K562 (cell line): ENCODE measurements around the gene BTAF1. TPM values are rescaled to one million over a fixed set of nuclear protein-coding genes. Genes with fewer than 3 reads are reported as not detected.
A peak's percentile ranks its signal among the peaks of the same experiment; 100 is the strongest.

ENCODE experiments used
- BCLAF1 ChIP-seq, 2 experiments: fragments of 450-650 bp in 1 of 2; IDR thresholded peaks; 2 replicates each; pipeline ENCODE4 v1.6.1; 2011 to 2017; ENCODE audit warnings: low read depth in 2 of 2, antibody characterized with exemption in 1 of 2, borderline replicate concordance in 1 of 2, low read length in 1 of 2, mild to moderate bottlenecking in 1 of 2, mixed read lengths in 1 of 2; ENCODE audit not compliant: control insufficient read depth in 1 of 2
- CC2D1A ChIP-seq: fragments of 450-650 bp; IDR thresholded peaks from 2 replicates; pipeline ENCODE4 v1.6.1; 2017; ENCODE audit warnings: mild to moderate bottlenecking
- CHD2 ChIP-seq: IDR thresholded peaks from 2 replicates; pipeline ENCODE4 v1.6.1; 2011; ENCODE audit warnings: low read depth, low read length
- EZH2 ChIP-seq: IDR thresholded peaks from 2 replicates; pipeline ENCODE4 v1.6.1; 2012; ENCODE audit warnings: low read depth, mild to moderate bottlenecking, inconsistent platforms, low read length, borderline replicate concordance
- GTF2F1 ChIP-seq: IDR thresholded peaks from 2 replicates; pipeline ENCODE4 v1.6.1; 2011; ENCODE audit warnings: low read depth, low read length, improper control_type of control experiment
- HDAC3 ChIP-seq: fragments of 450-650 bp; IDR thresholded peaks from 2 replicates; pipeline ENCODE4 v1.6.1; 2018; ENCODE audit warnings: borderline replicate concordance, mild to moderate bottlenecking, moderate library complexity; ENCODE audit not compliant: partially characterized antibody
- HEY1 ChIP-seq: fragments of 250-450 bp; sonication (Bioruptor Pico); IDR thresholded peaks from 2 replicates; pipeline ENCODE4 v1.5.0; 2020; ENCODE audit warnings: mild to moderate bottlenecking, moderate library complexity, borderline replicate concordance
- MYNN ChIP-seq, 2 experiments: sonication (generic); formaldehyde crosslinking in 1 of 2; IDR thresholded peaks; 2 replicates each; pipeline versions ENCODE4 v1.5.0 to v1.6.1; 2016 to 2020; ENCODE audit warnings: antibody characterized with exemption in 1 of 2, missing genetic modification reagents in 1 of 2
- TCF7 ChIP-seq: sonication (generic); IDR thresholded peaks from 2 replicates; pipeline ENCODE4 v1.6.1; 2016; ENCODE audit warnings: antibody characterized with exemption, borderline replicate concordance
- ZNF232 ChIP-seq: sonication (generic); formaldehyde crosslinking; IDR thresholded peaks from 2 replicates; pipeline ENCODE4 v1.8.0; 2022; ENCODE audit warnings: mild to moderate bottlenecking, missing genetic modification reagents
- ZNF512 ChIP-seq: IDR thresholded peaks from 2 replicates; pipeline ENCODE4 v1.6.1; 2016; ENCODE audit warnings: missing genetic modification characterization, missing compliant biosample characterization
- polyA plus RNA-seq, 8 experiments: library from polyadenylated mRNA; depleted of rRNA in 4 of 8; stranded (reverse) in 5 of 8; unstranded in 3 of 8; fragments of >200 nt; fragmentation: Nextera tagmentation in 2 of 8; fragmentation: Illumina TruSeq in 1 of 8; extraction: Ambion mirVana in 2 of 8; extraction: Trizol in 1 of 8; gene quantifications; 2 replicates each; pipeline versions ENCODE4 v1.2.1 to v1.2.3, GENCODE V29; 2011 to 2014; ENCODE audit warnings: inconsistent platforms in 1 of 8, missing spikeins in 1 of 8
- total RNA-seq, 7 experiments: library from RNA; depleted of rRNA in 6 of 7; stranded (reverse); fragments of >200 nt in 6 of 7; fragmentation: Illumina TruSeq in 2 of 7; extraction: Trizol in 2 of 7; gene quantifications; 2 replicates each; pipeline versions ENCODE4 v1.2.1 to v1.2.3, GENCODE V29; 2011 to 2021; ENCODE audit warnings: low replicate concordance in 1 of 7
- TF ChIP-seq, protein P1 (sequence below): fragments of 200-800 bp; sonication (Bioruptor generic); IDR thresholded peaks from 2 replicates; pipeline ENCODE4 v1.6.1; 2016; ENCODE audit warnings: missing genetic modification characterization, missing compliant biosample characterization
- TF ChIP-seq, protein P2 (sequence below): sonication (generic); formaldehyde crosslinking; IDR thresholded peaks from 2 replicates; pipeline ENCODE4 v1.8.0; 2023; ENCODE audit warnings: mild to moderate bottlenecking, missing genetic modification reagents

The BTAF1 gene
- total and polyA plus RNA-seq, 9 of the 15 experiments (the other 6 are each of a cell fraction or from before 2014, with no cell fraction given): 6.6 to 70.7 (median 30.5) TPM

GRCh38 chr10:91923371-91924211 lies at the start of gene BTAF1 (continued):
- TF ChIP-seq, protein P1, sequence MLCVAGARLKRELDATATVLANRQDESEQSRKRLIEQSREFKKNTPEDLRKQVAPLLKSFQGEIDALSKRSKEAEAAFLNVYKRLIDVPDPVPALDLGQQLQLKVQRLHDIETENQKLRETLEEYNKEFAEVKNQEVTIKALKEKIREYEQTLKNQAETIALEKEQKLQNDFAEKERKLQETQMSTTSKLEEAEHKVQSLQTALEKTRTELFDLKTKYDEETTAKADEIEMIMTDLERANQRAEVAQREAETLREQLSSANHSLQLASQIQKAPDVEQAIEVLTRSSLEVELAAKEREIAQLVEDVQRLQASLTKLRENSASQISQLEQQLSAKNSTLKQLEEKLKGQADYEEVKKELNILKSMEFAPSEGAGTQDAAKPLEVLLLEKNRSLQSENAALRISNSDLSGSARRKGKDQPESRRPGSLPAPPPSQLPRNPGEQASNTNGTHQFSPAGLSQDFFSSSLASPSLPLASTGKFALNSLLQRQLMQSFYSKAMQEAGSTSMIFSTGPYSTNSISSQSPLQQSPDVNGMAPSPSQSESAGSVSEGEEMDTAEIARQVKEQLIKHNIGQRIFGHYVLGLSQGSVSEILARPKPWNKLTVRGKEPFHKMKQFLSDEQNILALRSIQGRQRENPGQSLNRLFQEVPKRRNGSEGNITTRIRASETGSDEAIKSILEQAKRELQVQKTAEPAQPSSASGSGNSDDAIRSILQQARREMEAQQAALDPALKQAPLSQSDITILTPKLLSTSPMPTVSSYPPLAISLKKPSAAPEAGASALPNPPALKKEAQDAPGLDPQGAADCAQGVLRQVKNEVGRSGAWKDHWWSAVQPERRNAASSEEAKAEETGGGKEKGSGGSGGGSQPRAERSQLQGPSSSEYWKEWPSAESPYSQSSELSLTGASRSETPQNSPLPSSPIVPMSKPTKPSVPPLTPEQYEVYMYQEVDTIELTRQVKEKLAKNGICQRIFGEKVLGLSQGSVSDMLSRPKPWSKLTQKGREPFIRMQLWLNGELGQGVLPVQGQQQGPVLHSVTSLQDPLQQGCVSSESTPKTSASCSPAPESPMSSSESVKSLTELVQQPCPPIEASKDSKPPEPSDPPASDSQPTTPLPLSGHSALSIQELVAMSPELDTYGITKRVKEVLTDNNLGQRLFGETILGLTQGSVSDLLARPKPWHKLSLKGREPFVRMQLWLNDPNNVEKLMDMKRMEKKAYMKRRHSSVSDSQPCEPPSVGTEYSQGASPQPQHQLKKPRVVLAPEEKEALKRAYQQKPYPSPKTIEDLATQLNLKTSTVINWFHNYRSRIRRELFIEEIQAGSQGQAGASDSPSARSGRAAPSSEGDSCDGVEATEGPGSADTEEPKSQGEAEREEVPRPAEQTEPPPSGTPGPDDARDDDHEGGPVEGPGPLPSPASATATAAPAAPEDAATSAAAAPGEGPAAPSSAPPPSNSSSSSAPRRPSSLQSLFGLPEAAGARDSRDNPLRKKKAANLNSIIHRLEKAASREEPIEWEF (CRISPR knock-in tag): no peak
- no peak for TF ChIP-seq CC2D1A
- TF ChIP-seq MYNN (IDR thresholded peaks at IDR 0.05): 0 out of 2 replicates have a peak, but pooled peaks have one; percentile 47
- TF ChIP-seq MYNN (CRISPR knock-in tag; IDR thresholded peaks at IDR 0.05): no peak
- TF ChIP-seq GTF2F1: no peak
- TF ChIP-seq, protein P2, sequence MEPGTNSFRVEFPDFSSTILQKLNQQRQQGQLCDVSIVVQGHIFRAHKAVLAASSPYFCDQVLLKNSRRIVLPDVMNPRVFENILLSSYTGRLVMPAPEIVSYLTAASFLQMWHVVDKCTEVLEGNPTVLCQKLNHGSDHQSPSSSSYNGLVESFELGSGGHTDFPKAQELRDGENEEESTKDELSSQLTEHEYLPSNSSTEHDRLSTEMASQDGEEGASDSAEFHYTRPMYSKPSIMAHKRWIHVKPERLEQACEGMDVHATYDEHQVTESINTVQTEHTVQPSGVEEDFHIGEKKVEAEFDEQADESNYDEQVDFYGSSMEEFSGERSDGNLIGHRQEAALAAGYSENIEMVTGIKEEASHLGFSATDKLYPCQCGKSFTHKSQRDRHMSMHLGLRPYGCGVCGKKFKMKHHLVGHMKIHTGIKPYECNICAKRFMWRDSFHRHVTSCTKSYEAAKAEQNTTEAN: no peak
- TF ChIP-seq TCF7: no peak
- no peak for TF ChIP-seq CHD2
- no peak for TF ChIP-seq HDAC3
- no peak for TF ChIP-seq BCLAF1 (IDR thresholded peaks at IDR 0.05; ENCODE audit: borderline replicate concordance in 1 of 2, control insufficient read depth in 1 of 2, low read depth in 2 of 2, low read length in 1 of 2)
- TF ChIP-seq EZH2: no peak
- no peak for TF ChIP-seq HEY1 (CRISPR knock-in tag)
- TF ChIP-seq ZNF512 (tag): no peak
- TF ChIP-seq ZNF232 (CRISPR knock-in tag): 0 out of 2 replicates have a peak, but pooled peaks have one; percentile 65
